Parathyroid adenoma (tissue), 2 donors: ENCODE results near the gene NKX1-2.

Experiments used
- H2AFZ ChIP-seq: fragments of 300-600 bp; sonication (generic); one replicate; pipeline ENCODE4 v1.7.0; 2017; ENCODE audit warnings: antibody characterized with exemption, mild to moderate bottlenecking
- H3K27ac ChIP-seq: fragments of 300-600 bp; sonication (generic); one replicate; pipeline ENCODE4 v1.7.0; 2017
- H3K27me3 ChIP-seq: fragments of 300-600 bp; sonication (generic); one replicate; pipeline ENCODE4 v1.7.0; 2017; ENCODE audit warnings: low read length; ENCODE audit not compliant: control insufficient read depth, insufficient read depth
- H3K36me3 ChIP-seq: fragments of 300-600 bp; sonication (generic); one replicate; pipeline ENCODE4 v1.7.0; 2017; ENCODE audit warnings: low read length; ENCODE audit not compliant: control insufficient read depth, insufficient read depth
- H3K4me1 ChIP-seq: fragments of 300-600 bp; sonication (generic); one replicate; pipeline ENCODE4 v1.7.0; 2017; ENCODE audit warnings: control low read depth
- H3K4me2 ChIP-seq: fragments of 300-600 bp; sonication (generic); one replicate; pipeline ENCODE4 v1.7.0; 2017; ENCODE audit warnings: low read length
- H3K4me3 ChIP-seq: fragments of 300-600 bp; sonication (generic); one replicate; pipeline ENCODE4 v1.7.0; 2017; ENCODE audit warnings: low read depth, low read length
- H3K79me2 ChIP-seq: fragments of 300-600 bp; sonication (generic); one replicate; pipeline ENCODE4 v1.7.0; 2017; ENCODE audit warnings: control low read depth
- H3K9ac ChIP-seq: fragments of 300-600 bp; sonication (generic); one replicate; pipeline ENCODE4 v1.7.0; 2017; ENCODE audit warnings: mild to moderate bottlenecking
- H3K9me3 ChIP-seq: fragments of 300-600 bp; sonication (generic); one replicate; pipeline ENCODE4 v1.7.0; 2017; ENCODE audit warnings: low read length; ENCODE audit not compliant: control insufficient read depth
- TF ChIP-seq, protein P1 (sequence below): fragments of 300-600 bp; sonication (generic); IDR thresholded peaks from one replicate; pipeline ENCODE4 v1.7.0; 2017; ENCODE audit warnings: antibody characterized with exemption, mild to moderate bottlenecking
- donor health status: primary hyperparathyroidism.

NKX1-2 gene

DNA sequence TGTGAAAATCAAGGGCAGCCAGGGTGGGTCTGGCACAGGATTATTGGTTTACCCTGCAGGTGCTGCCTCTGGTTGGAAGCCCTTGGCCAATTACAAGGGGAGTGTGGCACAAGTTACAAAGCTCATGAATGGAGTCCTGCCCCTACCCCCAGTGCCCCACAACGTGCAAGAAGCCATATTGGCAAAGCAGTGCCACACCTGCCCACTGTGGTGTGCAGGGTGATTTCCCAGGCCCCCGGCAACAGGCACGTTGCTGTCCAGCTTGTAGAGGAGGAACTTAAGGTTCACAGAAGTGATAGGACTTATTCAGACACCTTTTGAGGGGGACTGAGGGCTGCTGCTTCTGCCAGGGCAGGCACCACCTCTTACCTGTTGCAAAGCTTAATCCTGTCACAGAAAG lies 23.2 kb upstream of the NKX1-2 start:
- no peak overlapping the region for H3K27ac ChIP-seq
- H3K27me3 ChIP-seq: no peaks in the 10 kb centered on the region
- TF ChIP-seq, protein P1, sequence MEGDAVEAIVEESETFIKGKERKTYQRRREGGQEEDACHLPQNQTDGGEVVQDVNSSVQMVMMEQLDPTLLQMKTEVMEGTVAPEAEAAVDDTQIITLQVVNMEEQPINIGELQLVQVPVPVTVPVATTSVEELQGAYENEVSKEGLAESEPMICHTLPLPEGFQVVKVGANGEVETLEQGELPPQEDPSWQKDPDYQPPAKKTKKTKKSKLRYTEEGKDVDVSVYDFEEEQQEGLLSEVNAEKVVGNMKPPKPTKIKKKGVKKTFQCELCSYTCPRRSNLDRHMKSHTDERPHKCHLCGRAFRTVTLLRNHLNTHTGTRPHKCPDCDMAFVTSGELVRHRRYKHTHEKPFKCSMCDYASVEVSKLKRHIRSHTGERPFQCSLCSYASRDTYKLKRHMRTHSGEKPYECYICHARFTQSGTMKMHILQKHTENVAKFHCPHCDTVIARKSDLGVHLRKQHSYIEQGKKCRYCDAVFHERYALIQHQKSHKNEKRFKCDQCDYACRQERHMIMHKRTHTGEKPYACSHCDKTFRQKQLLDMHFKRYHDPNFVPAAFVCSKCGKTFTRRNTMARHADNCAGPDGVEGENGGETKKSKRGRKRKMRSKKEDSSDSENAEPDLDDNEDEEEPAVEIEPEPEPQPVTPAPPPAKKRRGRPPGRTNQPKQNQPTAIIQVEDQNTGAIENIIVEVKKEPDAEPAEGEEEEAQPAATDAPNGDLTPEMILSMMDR: no peak
- no peaks in the 10 kb centered on the region for H3K9me3 ChIP-seq
- H3K79me2 ChIP-seq: no peaks in the 10 kb centered on the region
- H3K4me3 ChIP-seq: no peak overlapping the region
- H3K36me3 ChIP-seq: no peaks in the 10 kb centered on the region
- H2AFZ ChIP-seq: no peak overlapping the region
- H3K4me2 ChIP-seq: no peak overlapping the region
- H3K4me1 ChIP-seq: no peaks in the 10 kb centered on the region
- H3K9ac ChIP-seq: no peak overlapping the region

DNA sequence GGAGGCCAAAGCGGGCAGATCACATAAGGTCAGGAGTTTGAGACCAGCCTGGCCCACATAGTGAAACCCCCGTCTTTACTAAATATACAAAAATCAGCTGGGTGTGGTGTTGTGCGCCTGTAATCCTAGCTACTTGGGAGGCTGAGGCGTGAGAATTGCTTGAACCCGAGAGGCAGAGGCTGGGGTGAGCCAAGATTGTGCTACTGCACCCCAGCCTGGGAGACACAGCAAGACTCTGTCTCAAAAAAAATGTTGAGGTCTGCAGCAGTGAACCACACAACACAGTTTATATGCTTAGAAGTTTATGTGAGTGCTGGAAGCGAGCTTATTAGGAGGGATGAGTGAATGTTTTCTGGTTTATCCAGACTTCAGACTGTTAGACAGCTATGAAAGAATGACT lies 22.2 kb upstream of the NKX1-2 start:
- Histone ChIP-seq H2AFZ (no peak overlapping the region), H3K4me3 (no peak overlapping the region), H3K79me2 (no peaks in the 10 kb centered on the region), H3K27ac (no peak overlapping the region), H3K4me1 (no peaks in the 10 kb centered on the region), H3K36me3 (no peaks in the 10 kb centered on the region), H3K9ac (no peak overlapping the region), H3K9me3 (no peaks in the 10 kb centered on the region), H3K27me3 (no peaks in the 10 kb centered on the region), H3K4me2 (no peak overlapping the region)
- TF ChIP-seq, protein P1: no peak

DNA sequence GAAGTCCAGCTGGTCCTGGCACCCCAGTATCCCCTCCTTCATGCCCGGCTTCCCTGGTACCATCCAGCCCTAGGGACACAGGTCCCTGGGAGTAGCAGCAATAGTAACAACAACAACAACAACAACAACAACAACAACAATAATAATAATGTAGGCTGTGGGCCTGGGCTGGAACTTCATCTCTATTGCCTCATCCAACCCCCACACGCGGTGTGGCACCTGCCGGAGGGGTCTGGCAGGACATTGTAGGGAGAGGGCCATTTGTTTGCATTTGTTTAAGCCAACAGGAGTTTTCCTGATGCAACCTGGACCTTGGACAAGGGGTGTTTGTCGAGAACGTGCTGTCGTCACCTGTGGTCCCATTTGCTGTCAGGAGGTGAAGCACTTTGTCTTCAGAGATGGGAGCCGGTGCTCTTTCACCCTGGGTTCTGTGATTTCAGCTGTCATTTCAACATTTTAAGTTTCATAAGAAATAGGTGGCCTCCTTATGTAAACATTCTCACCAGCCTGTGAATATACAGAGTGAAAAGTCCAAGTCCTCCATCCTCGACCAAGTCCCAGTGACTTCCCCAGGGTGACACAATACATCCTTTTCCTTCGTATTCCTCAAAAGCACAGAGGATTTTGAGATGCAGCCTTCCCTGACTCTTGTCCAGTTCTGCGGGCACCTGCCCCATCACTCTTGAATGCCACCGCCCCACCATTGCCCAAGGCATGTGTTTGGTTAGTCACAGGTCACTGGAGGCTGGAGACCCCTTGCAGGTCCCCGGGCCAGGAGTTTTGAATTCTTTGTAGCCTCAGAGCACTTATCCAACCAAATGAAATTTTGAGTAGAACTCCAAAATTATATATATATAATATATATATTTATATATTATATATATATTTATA lies 21.0 kb upstream of the NKX1-2 start:
- Histone ChIP-seq H3K27ac (no peak overlapping the region), H3K79me2 (no peaks in the 10 kb centered on the region), H3K9me3 (no peaks in the 10 kb centered on the region), H3K4me2 (no peak overlapping the region), H3K36me3 (no peaks in the 10 kb centered on the region), H3K27me3 (no peaks in the 10 kb centered on the region), H2AFZ (no peak overlapping the region), H3K9ac (no peak overlapping the region), H3K4me1 (no peaks in the 10 kb centered on the region), H3K4me3 (no peak overlapping the region)
- TF ChIP-seq, protein P1: no peak

DNA sequence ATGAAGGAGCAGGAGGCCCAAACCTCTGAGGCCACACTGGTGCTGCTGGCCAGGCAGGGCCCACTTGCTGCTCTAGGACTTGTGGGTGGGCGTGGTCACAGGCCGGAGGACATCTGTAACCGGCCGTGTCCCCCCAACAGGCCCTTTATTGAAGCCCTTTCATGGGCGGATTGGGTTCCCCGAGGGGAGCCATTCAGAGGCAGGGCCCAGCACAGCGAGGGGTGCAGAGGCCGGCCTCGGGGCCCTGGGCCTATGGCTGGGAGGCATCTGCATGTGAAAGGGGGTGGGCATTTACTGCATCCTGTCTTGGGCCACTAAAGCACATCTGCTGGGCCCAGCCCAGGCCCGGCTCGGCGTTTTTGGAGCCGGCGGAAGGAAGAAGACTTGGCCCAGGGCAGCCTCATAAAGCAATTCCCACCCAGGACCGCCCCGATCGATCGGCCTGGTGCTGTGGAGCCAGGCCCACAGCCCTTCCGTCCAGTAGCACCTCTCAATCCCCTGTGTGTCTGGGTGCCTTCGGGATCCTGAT lies 20.2 kb upstream of the NKX1-2 start:
- Histone ChIP-seq H3K27ac (no peak overlapping the region), H3K9ac (no peak overlapping the region), H2AFZ (no peak overlapping the region), H3K9me3 (no peaks in the 10 kb centered on the region), H3K4me1 (no peaks in the 10 kb centered on the region), H3K79me2 (no peaks in the 10 kb centered on the region), H3K36me3 (no peaks in the 10 kb centered on the region), H3K27me3 (no peaks in the 10 kb centered on the region), H3K4me2 (no peak overlapping the region), H3K4me3 (no peak overlapping the region)
- TF ChIP-seq, protein P1: no peak
